GM21360 (cell line): ENCODE data around the gene ATG16L2.

Experiments
- ATAC-seq: cut with Tn5 transposase; IDR thresholded peaks from one replicate; pipeline ENCODE4 v1.9.1; 2021; ENCODE audit warnings: mild to moderate bottlenecking, moderate library complexity; ENCODE audit not compliant: unreplicated experiment

The ATG16L2 gene

DNA sequence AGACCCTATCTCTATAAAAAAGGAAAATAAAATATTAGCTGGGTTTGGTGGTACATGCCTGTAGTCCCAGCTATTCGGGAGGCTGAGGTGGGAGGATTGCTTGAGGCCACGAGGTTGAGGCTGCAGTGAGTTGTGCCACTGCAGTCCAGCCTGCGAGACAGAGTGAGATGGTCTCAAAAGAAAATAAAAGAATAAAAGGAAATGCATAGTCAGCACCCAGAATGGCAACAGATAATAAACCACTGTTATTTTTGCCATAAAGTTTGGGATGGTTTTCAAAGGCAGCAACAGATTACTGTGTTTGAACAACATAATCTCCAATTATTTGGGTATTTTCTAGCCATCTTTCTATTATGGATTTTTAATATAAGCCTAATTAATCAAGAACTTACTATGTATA is 61.9 kb downstream of the ATG16L2 start:
- ATAC-seq = no peak
